GM12872 (cell line): Measurements from ENCODE around the gene NPW.

ENCODE experiments used
- CTCF ChIP-seq: IDR thresholded peaks from 3 replicates; pipeline ENCODE4 v1.5.1; 2011; ENCODE audit warnings: low read depth, mild to moderate bottlenecking, low read length, moderate library complexity; ENCODE audit not compliant: insufficient read depth

Gene NPW

GRCh38 chr16:1976216-1976520 lies 43.4 kb upstream of the NPW start:
- TF ChIP-seq CTCF, result no peak

GRCh38 chr16:1976951-1977874 lies 42.4 kb upstream of the NPW start:
- TF ChIP-seq CTCF, result no peak

GRCh38 chr16:1977875-1978268 lies 41.7 kb upstream of the NPW start:
- TF ChIP-seq CTCF, result no peak

GRCh38 chr16:1978476-1979120 lies 41.0 kb upstream of the NPW start:
- TF ChIP-seq CTCF, result no peak

- no peak for TF ChIP-seq CTCF
Observed at GRCh38 chr16:1979271-1980029, 40.1 kb upstream of the NPW start.

- TF ChIP-seq CTCF, result no peak
Observed at GRCh38 chr16:1980030-1980769, 39.4 kb upstream of the NPW start.

GRCh38 chr16:1980770-1981087 lies 38.9 kb upstream of the NPW start:
- TF ChIP-seq CTCF, result no peak
